SK-N-SH (cell line): ENCODE data around the gene IGF1R.

Experiments used
- CTCF ChIP-seq: fragments of 200-600 bp; sonication (generic); IDR thresholded peaks from 2 replicates; pipeline ENCODE4 v1.6.1; 2017; ENCODE audit warnings: antibody characterized with exemption, mild to moderate bottlenecking, moderate library complexity
- FOXM1 ChIP-seq: IDR thresholded peaks from 2 replicates; pipeline ENCODE4 v1.4.0; 2012; ENCODE audit warnings: low read depth, mild to moderate bottlenecking
- YY1 ChIP-seq: IDR thresholded peaks from 2 replicates; pipeline ENCODE4 v1.4.0; 2012; ENCODE audit warnings: low read depth, mild to moderate bottlenecking

GRCh38 chr15:98667521-98668179 lies 19.3 kb downstream of the IGF1R start:
- TF ChIP-seq CTCF (no peak), YY1 (no peak), FOXM1 (no peak)
